ENCODE data around the gene FBXO44. TPM values are rescaled to one million over a fixed set of nuclear protein-coding genes. Genes with fewer than 3 reads are reported as not detected.

FBXO44 gene
- total and polyA plus RNA-seq, 2 experiments from 2014 or later: 22.0 to 30.8 TPM

- TF ChIP-seq ZNF462 (CRISPR knock-in tag; IDR thresholded peaks at IDR 0.05) (no peak), CREB1 (CRISPR knock-in tag; IDR thresholded peaks at IDR 0.05; ENCODE audit: low read depth) (peak; percentile 35; the same call in 1 of the 2 replicates), JUNB (IDR thresholded peaks at IDR 0.05; ENCODE audit: unreplicated experiment) (no peak), STAT1 (IDR thresholded peaks at IDR 0.05; ENCODE audit: unreplicated experiment) (no peak), CTCF (conservative IDR thresholded peaks at IDR 0.05; ENCODE audit: low read depth in 2 of 2) (peak in 1 of 2 experiments; percentile 18; a peak in 1 of 4 replicates), POLR2AphosphoS5 (IDR thresholded peaks at IDR 0.05; ENCODE audit: low read depth) (peak; percentile 5)
Measured at GRCh38 chr1:11690397-11691301, 36.0 kb downstream of the FBXO44 start (continued).

Data from GM23338 (cell line).